HG03196 (cell line): ENCODE results near the gene NRGN.
"Not testable (repeated sequence)": the region's sequence is repeated elsewhere in the genome, so short reads cannot be mapped to it uniquely, and the experiment has no call there.

Experiments used
- ATAC-seq: cut with Tn5 transposase; IDR thresholded peaks from one replicate; pipeline ENCODE4 v1.9.1; 2021; ENCODE audit not compliant: unreplicated experiment

NRGN gene

GRCh38 chr11:124756033-124756752, 16.5 kb downstream of the NRGN start:
- no peak for ATAC-seq

GRCh38 chr11:124756753-124757227, 17.0 kb downstream of the NRGN start:
- ATAC-seq, result no peak

- ATAC-seq, result no peak
Measured at GRCh38 chr11:124757320-124757719, 17.6 kb downstream of the NRGN start.

GRCh38 chr11:124758355-124759265, 18.9 kb downstream of the NRGN start:
- ATAC-seq, result peak; percentile 47

GRCh38 chr11:124759266-124760204, 19.8 kb downstream of the NRGN start:
- no peak for ATAC-seq

GRCh38 chr11:124760205-124760652, 20.5 kb downstream of the NRGN start:
- peak; percentile 31 for ATAC-seq

- ATAC-seq, result no peak
Measured at GRCh38 chr11:124760806-124761205, 21.1 kb downstream of the NRGN start.

GRCh38 chr11:124761301-124762104, 21.8 kb downstream of the NRGN start:
- no peak for ATAC-seq

- ATAC-seq, result peak; percentile 49
Measured at GRCh38 chr11:124762105-124762623, 22.4 kb downstream of the NRGN start, which contains the start of gene ESAM. TSS of gene ESAM (minus strand) at chr11:124762290. CDS start at chr11:124762154, 136 bp downstream.

- ATAC-seq, result peak; percentile 15
Measured at GRCh38 chr11:124762624-124763155, 22.9 kb downstream of the NRGN start.

GRCh38 chr11:124763156-124763947, 23.6 kb downstream of the NRGN start:
- peak; percentile 19 for ATAC-seq

GRCh38 chr11:124766156-124766555, 26.4 kb downstream of the NRGN start:
- no peak for ATAC-seq

GRCh38 chr11:124768914-124769313, 29.2 kb downstream of the NRGN start:
- no peak for ATAC-seq

GRCh38 chr11:124769806-124770774, 30.3 kb downstream of the NRGN start:
- ATAC-seq, result no peak

- ATAC-seq, result not testable (repeated sequence)
Measured at GRCh38 chr11:124770959-124771358, 31.2 kb downstream of the NRGN start.

- ATAC-seq, result no peak
Measured at GRCh38 chr11:124776865-124777645, 37.3 kb downstream of the NRGN start.

GRCh38 chr11:124778281-124778680, 38.5 kb downstream of the NRGN start:
- no peak for ATAC-seq
